ENCODE data around the gene MTCL3.

Gene MTCL3

GRCh38 chr6:127518710-127519468 lies at the start of gene MTCL3:
TSS of gene MTCL3 (minus strand) at chr6:127519335.
- DNase-seq, result peak; percentile 52 to 69

GRCh38 chr6:127567476-127567875 lies 48.3 kb upstream of the MTCL3 start:
- DNase-seq, result no peak

- DNase-seq, result no peak
Observed at GRCh38 chr6:127566651-127567050, 47.5 kb upstream of the MTCL3 start.

- no peak for DNase-seq
Observed at GRCh38 chr6:127566119-127566518, 47.0 kb upstream of the MTCL3 start.

GRCh38 chr6:127564761-127565160 lies 45.6 kb upstream of the MTCL3 start:
- DNase-seq, result no peak

GRCh38 chr6:127561660-127562059 lies 42.5 kb upstream of the MTCL3 start:
- DNase-seq, result no peak

- DNase-seq, result no peak
Observed at GRCh38 chr6:127554435-127555006, 35.4 kb upstream of the MTCL3 start.

GRCh38 chr6:127550403-127550802 lies 31.3 kb upstream of the MTCL3 start:
- no peak for DNase-seq

- DNase-seq, result no peak
Observed at GRCh38 chr6:127547904-127548649, 28.9 kb upstream of the MTCL3 start.

GRCh38 chr6:127547215-127547614 lies 28.1 kb upstream of the MTCL3 start:
- peak in 1 of 2 experiments; percentile 6 for DNase-seq

GRCh38 chr6:127539272-127539671 lies 20.1 kb upstream of the MTCL3 start:
- DNase-seq, result no peak

GRCh38 chr6:127538750-127539264 lies 19.7 kb upstream of the MTCL3 start:
- no peak for DNase-seq

GRCh38 chr6:127533736-127534135 lies 14.6 kb upstream of the MTCL3 start:
- no peak for DNase-seq

GRCh38 chr6:127533011-127533410 lies 13.9 kb upstream of the MTCL3 start:
- DNase-seq, result no peak

- no peak for DNase-seq
Observed at GRCh38 chr6:127522714-127523113, 3.6 kb upstream of the MTCL3 start.

GRCh38 chr6:127520066-127520465 lies 931 bp upstream of the MTCL3 start:
- no peak for DNase-seq

- no peak for DNase-seq
Observed at GRCh38 chr6:127519469-127519785, 292 bp upstream of the MTCL3 start.

GRCh38 chr6:127518191-127518709 lies 885 bp downstream of the MTCL3 start:
- no peak for DNase-seq

GRCh38 chr6:127517693-127518092 lies 1.4 kb downstream of the MTCL3 start:
- DNase-seq, result no peak

- DNase-seq, result peak; percentile 37 to 38
Observed at GRCh38 chr6:127516662-127517273, 2.4 kb downstream of the MTCL3 start.

GRCh38 chr6:127515794-127516661 lies 3.1 kb downstream of the MTCL3 start:
- DNase-seq, result peak; percentile 65 to 69

GRCh38 chr6:127515234-127515793 lies 3.8 kb downstream of the MTCL3 start:
- peak; percentile 9 to 19 for DNase-seq

Measured in stimulated activated CD4-positive, alpha-beta T cell treated with anti-CD3 and anti-CD28 coated beads, Interleukin-4, amount 100 ng/mL, for 4 hours (primary cell).